ENCODE measurements around the gene DOCK8.
"Not testable (repeated sequence)": the region's sequence is repeated elsewhere in the genome, so short reads cannot be mapped to it uniquely, and the experiment has no call there.

The DOCK8 gene

GRCh38 chr9:372128-372527 lies 157.5 kb downstream of the DOCK8 start:
- no peak for DNase-seq

GRCh38 chr9:373759-374206 lies 159.1 kb downstream of the DOCK8 start:
- DNase-seq, result no peak

DNA sequence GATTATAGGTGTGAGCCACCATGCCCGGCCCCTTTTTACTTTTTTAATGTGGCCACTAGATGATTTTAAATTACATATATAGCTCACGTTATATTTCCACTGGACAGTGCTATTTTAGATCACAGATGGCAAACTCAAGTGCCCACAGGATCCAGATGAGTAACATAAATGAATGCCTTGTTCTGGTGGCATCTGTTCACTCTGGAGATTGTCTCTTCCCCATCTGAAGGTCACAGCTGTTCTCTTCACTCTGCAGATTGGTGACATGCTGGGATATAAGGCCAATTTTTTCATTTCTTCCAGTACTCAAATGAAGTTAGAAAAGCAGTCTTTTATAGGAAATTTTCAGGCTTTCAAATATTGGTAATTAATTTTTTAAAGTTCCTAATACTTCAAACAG lies 160.1 kb downstream of the DOCK8 start:
- no peak for DNase-seq

DNA sequence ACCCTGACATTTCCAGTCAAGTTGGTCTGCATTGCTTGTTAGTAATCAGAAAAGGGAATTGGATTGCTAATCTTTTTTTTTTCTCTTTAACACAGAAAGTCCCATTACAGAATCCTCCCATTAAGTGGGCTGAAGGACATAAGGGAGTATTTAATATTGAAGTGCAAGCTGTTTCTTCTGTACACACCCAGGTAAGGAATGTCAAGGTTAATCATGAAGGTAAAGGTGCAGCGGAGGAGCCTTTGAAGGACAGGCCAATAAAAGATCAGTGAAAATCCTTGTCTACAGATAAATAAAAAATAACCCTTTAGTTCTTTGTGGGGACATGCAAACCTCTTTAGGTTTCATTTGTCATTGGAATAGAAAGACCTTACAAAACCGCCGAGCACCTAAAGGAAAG lies 161.4 kb downstream of the DOCK8 start:
- no peak for DNase-seq

- DNase-seq, result no peak
Measured at GRCh38 chr9:378263-378662, 163.6 kb downstream of the DOCK8 start.

DNA sequence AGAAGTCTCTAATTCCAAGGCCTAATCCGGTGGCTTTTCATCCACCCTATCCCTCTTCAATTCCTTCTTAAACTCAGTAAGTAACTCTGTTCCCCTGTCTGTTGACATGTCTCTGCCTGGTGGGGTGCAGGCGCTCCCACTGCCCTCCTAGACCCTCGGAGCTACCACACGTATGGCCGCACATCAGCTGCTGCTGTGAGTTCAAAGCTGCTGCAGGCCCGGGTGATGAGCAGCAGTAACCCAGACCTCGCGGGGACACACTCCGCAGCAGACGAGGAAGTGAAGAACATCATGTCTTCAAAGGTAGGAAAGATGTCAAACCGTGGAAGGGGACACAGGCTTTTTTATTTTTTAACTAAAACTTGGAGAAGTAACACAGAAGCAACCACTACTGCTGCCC lies 167.7 kb downstream of the DOCK8 start:
- DNase-seq, result no peak

DNA sequence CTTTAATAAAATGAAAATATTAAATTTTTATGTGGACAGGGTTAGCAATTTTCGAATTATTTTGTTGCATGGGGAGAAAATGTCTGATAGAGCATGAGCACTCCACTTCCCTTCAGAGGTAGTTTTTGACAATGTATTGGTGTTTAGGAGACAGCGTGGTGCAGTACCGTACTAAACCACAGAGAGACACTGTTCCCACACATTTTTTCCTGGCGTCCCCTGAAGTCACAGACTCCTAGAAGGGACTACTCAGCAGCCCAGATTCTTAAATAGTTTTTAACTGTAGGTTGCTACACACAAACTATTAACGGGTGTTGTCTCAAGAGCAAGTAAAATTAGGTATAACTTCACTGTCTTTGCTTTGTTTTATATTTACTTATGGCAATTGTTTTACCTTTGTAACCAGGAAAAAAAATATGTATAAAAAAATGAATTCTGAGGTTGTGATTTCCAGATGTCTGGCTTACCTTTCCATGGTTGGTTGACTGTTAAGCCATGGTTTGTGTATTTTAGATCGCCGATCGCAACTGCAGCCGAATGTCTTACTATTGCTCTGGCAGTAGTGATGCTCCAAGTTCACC lies 171.2 kb downstream of the DOCK8 start:
- DNase-seq, result no peak

DNA sequence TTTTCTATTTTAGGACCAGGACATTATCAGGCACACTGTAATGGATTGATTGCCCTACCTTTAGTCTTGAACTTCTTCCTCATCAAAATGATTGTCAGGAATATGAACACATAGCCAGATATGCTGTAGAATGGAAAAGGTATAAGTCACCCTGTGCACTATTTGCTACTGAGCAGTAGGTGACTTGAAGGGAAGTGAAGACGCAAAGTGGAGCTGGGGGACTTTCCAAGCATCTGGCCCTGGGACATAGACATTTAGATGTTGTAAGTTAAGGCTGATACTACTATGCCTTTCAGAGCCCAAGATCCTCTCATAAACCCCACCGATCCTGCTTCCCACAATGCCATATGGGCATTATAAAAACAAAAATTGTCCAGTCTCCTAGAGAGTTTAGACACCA lies 174.5 kb downstream of the DOCK8 start:
- no peak for DNase-seq

GRCh38 chr9:389758-390157 lies 175.1 kb downstream of the DOCK8 start:
- DNase-seq, result no peak

DNA sequence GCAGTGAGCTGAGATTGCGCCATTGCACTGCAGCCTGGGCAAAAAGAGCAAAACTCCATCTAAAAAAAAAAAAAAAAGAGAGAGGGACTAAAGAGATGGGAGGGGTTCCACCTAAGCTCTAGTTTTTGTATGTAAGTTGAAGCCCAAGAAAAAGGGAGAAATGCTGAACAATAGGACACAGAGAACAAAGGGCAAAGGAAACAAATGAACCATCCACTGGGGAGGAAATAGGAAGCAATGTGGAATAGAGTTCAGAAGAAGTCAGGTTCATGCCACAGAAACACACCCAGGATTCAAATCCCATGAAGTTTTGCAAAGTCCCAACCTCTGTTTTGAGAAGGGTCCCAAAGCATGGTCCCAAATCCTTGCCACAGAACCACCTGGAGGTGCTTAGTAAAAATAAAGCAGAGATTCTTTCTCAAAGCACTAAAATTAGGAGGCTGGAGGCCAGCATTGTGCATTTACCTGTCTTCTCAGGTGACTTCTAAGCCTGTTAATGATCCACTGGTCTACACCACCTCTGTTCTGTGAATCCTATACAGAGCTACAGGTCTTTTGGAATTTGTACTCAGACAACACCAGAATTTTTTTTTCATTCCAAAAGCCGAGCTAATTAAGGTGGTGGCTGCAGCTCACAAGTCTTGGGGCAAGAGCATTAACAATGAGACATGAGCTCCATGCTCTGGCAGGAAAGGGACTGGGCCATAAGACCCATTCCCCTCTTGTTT lies 177.6 kb downstream of the DOCK8 start:
- DNase-seq, result no peak

GRCh38 chr9:394347-395052 lies 179.8 kb downstream of the DOCK8 start:
- no peak for DNase-seq

DNA sequence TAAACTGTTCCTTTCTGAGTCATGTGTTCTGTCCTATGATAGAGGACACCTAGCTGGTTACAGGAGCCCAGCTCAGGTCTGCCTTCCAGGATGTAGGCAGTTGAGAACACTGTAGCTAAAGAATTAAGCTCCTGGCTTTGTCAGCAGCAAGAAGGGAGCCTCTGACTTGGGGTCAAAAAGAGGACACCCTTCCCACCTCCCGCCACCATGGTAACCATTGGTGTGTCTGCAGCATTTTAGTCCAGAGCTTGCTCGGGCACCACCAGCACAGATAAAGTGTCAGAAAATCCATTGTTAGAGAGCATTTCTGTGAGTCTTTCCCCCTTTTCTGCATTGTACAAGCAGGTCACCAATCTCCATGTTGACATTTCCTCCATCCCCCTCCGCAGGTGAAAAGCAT lies 181.7 kb downstream of the DOCK8 start:
- DNase-seq, result no peak

- no peak for DNase-seq
Measured at GRCh38 chr9:398085-398484, 183.4 kb downstream of the DOCK8 start.

- DNase-seq, result no peak
Measured at GRCh38 chr9:401223-401622, 186.6 kb downstream of the DOCK8 start.

GRCh38 chr9:404234-404633 lies 189.6 kb downstream of the DOCK8 start:
- no peak for DNase-seq

DNA sequence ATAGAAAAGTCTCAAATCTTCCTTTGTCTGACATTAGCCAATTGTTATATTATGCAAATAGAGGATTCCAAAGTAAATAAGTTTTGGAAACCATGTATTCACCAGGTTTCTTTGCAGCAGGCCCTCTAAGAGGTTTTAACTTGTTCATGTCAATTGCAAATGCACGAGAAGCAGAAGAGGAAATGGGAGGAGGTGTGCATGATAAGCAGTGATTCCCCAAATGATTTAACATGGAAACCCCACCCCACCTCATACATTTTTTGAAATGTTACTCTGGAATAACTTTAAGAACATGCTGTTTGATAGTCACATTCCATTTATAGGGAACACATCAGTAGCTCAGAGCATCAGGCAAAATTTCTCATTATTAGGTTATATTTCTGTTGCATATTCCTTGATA lies 190.7 kb downstream of the DOCK8 start:
- no peak for DNase-seq

- DNase-seq, result no peak
Measured at GRCh38 chr9:406886-407654, 192.4 kb downstream of the DOCK8 start.

DNA sequence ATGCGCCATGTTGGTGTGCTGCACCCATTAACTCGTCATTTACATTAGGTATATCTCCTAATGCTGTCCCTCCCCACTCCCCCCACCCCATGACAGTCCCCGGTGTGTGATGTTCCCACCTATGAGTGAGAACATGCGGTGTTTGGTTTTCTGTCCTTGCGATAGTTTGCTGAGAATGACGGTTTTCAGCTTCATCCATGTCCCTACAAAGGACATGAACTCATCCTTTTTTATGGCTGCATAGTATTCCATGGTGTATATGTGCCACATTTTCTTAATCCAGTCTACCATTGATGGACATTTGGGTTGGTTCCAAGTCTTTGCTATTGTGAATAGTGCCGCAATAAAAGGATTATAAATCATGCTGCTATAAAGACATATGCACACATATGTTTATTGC lies 195.0 kb downstream of the DOCK8 start:
- DNase-seq, result not testable (repeated sequence)

- no peak for DNase-seq
Measured at GRCh38 chr9:414595-414994, 199.9 kb downstream of the DOCK8 start.

DNA sequence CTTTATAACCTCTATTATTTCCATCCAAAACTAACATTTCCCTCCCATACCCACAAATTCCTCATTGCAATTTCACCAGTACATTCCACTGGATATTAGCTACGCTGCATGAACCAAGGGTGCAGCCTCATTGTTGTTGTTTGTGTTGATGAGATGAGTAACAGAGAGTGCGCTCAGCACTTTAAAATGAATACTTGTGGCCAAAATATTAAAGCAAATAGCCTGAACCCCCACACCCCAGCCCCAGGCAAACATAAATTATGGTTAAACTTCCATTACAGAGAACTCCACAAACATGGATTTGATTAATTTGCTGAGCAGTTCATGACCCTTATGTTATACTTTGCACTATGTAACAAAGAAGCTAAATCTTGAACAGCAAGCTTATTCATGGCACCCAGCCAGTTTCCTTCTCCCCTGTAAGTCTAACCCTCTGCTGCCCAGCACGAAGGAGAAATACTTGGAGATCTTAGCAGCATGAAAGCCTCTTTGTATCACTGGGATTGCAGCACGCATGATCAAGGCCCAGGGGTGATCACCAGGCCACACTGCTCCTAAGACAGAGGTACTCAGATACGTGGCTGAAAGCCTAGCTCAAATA lies 205.0 kb downstream of the DOCK8 start:
- no peak for DNase-seq

DNA sequence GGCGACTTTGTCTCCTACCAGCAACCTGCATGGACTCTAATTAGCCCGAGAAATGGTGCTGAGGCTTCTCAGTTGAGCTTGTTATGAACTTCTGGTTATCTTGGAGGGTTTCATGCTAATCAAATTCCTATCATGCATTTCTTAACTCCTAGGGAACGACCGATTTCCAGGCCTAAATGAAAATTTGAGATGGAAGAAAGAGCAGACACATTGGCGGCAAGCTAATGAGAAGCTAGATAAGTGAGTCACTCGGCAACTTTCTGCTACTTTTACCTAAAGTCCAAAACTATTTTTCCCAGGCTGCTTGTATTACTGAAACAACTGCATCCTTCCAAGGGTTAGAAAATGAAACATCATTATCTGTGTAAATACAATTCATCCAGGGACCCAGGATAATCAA lies 207.2 kb downstream of the DOCK8 start:
- no peak for DNase-seq

DNA sequence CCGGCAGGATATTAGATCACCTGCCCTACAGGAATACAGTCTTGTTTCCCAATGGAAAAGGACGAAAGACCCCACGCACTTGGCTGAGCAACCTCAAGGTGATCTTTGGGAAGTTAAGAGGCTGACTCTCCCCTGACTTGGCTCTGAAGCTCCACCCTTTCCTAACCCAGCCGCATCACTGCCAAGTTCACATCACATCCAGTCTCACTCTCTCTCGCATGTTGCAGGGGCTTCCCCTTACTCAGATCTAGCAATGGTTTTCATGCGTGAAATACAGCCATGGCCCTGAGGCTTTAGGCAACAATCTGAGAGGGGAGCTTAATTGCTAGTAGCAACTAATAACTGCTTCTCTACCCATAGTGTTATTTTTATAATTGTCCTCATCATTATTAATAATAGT lies 211.6 kb downstream of the DOCK8 start:
- no peak for DNase-seq

GRCh38 chr9:426976-427375 lies 212.3 kb downstream of the DOCK8 start:
- DNase-seq, result no peak

Data from cortex of kidney (tissue), 1 donor.